ENCODE measurements around the gene CATSPER3. TPM values are rescaled to one million over a fixed set of nuclear protein-coding genes. Genes with fewer than 3 reads are reported as not detected.
"Not testable (repeated sequence)": the region's sequence is repeated elsewhere in the genome, so short reads cannot be mapped to it uniquely, and the experiment has no call there.

Gene CATSPER3
- total RNA-seq, 1 donor, result 0.36 TPM

DNA sequence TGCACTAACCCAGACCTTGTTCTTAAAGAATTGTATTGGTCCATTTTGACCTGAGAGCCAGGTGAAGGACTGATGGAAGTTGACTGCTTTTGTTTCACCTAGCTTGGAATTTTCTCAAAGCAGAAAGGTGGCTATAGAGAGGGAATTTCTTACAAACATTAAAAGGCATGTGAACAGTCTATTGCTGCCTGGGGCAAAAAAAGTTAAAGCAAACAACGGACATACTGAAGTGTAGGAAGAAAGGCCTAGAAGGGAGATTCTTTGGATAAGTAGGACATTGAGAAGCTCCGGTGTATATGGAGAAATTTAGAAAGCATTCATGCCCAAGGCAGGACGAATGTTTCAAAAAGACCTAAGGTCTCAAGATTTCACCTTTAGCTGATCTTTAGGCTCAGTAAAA, 11.7 kb downstream of the CATSPER3 start:
- H3K4me3 ChIP-seq (ENCODE audit: insufficient read depth, low read length), result no peak overlapping the region
- H3K4me1 ChIP-seq (ENCODE audit: insufficient read depth, low read length), result no peaks in the 10 kb centered on the region
- H2AFZ ChIP-seq (ENCODE audit: low read length), result no peak overlapping the region
- no peak overlapping the region for H3K27ac ChIP-seq (ENCODE audit: low read depth, low read length)
- H4K20me1 ChIP-seq (ENCODE audit: insufficient read depth, low read length), result no peaks in the 10 kb centered on the region
- H3K9me3 ChIP-seq (ENCODE audit: low read depth, low read length), result peaks cover 2% of the 10 kb centered on the region
- no peak overlapping the region for H3K4me2 ChIP-seq (ENCODE audit: insufficient read depth, low read length)
- TF ChIP-seq, protein P1, sequence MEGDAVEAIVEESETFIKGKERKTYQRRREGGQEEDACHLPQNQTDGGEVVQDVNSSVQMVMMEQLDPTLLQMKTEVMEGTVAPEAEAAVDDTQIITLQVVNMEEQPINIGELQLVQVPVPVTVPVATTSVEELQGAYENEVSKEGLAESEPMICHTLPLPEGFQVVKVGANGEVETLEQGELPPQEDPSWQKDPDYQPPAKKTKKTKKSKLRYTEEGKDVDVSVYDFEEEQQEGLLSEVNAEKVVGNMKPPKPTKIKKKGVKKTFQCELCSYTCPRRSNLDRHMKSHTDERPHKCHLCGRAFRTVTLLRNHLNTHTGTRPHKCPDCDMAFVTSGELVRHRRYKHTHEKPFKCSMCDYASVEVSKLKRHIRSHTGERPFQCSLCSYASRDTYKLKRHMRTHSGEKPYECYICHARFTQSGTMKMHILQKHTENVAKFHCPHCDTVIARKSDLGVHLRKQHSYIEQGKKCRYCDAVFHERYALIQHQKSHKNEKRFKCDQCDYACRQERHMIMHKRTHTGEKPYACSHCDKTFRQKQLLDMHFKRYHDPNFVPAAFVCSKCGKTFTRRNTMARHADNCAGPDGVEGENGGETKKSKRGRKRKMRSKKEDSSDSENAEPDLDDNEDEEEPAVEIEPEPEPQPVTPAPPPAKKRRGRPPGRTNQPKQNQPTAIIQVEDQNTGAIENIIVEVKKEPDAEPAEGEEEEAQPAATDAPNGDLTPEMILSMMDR (IDR thresholded peaks at IDR 0.05; ENCODE audit: extremely low read depth, low read depth, low read length), result no peak
- no peaks in the 10 kb centered on the region for H3K79me2 ChIP-seq (ENCODE audit: insufficient read depth, low read length)
- no peaks in the 10 kb centered on the region for H3K36me3 ChIP-seq (ENCODE audit: insufficient read depth, low read length)
- DNase-seq (ENCODE audit: insufficient read length, low spot score, missing footprints), result no peak
- H3K27me3 ChIP-seq (ENCODE audit: insufficient read depth, low read length), result no peaks in the 10 kb centered on the region

DNA sequence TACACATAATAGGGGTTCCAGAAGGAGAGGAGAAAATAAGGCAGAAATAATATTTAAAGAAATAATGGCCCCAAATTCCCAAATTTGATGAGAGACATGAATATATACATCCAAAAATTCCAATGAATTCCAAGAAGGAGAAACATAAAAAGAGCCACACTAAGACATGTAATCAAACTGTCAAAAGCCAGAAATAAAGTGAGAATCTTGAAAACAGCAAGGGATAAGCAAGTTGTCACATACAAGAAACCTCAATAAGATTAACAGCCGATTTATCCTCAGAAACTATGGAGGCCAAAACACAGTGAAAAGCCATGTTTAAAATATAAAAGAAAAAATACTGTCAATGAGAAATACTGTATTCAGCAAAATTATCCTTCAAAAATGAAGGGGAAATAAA, 14.5 kb downstream of the CATSPER3 start:
- peak; percentile 15 for DNase-seq (ENCODE audit: insufficient read length, low spot score, missing footprints)
- Histone ChIP-seq H4K20me1 (ENCODE audit: insufficient read depth, low read length) (no peaks in the 10 kb centered on the region), H3K9me3 (ENCODE audit: low read depth, low read length) (peaks cover 2% of the 10 kb centered on the region), H3K27ac (ENCODE audit: low read depth, low read length) (no peak overlapping the region), H3K4me3 (ENCODE audit: insufficient read depth, low read length) (no peak overlapping the region), H2AFZ (ENCODE audit: low read length) (no peak overlapping the region), H3K27me3 (ENCODE audit: insufficient read depth, low read length) (no peaks in the 10 kb centered on the region), H3K4me2 (ENCODE audit: insufficient read depth, low read length) (no peak overlapping the region), H3K4me1 (ENCODE audit: insufficient read depth, low read length) (no peaks in the 10 kb centered on the region), H3K36me3 (ENCODE audit: insufficient read depth, low read length) (no peaks in the 10 kb centered on the region), H3K79me2 (ENCODE audit: insufficient read depth, low read length) (no peaks in the 10 kb centered on the region)
- TF ChIP-seq, protein P1 (IDR thresholded peaks at IDR 0.05; ENCODE audit: extremely low read depth, low read depth, low read length), result no peak

DNA sequence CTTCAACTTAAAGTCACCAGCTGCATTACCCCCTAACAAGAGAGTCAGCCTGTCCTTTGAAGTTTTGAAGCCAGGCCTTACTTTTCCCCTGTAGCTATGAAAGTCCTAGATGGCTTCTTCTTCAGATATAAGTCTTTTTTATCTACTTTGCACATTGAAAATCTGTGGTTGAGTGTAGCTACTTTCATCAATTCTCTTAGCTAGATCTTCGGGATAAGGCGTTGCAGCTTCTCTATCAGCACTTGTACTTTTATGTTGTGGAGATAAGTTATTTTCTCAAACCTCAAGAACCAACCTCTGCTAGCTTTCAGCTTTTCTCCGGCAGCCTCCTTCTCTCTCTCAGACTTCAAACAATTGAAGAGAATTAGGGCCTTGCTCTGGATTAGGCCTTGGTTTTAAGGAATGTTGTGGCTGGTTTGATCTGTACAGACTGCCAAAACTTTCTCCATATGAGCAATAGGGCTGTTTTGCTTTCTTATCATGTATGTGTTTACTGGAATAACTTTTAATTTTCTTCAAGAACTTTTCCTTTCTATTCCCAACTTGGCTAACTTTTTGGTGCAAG, 21.6 kb downstream of the CATSPER3 start:
- H2AFZ ChIP-seq (ENCODE audit: low read length), result no peak overlapping the region
- H3K4me3 ChIP-seq (ENCODE audit: insufficient read depth, low read length), result no peak overlapping the region
- H4K20me1 ChIP-seq (ENCODE audit: insufficient read depth, low read length), result no peaks in the 10 kb centered on the region
- no peaks in the 10 kb centered on the region for H3K9me3 ChIP-seq (ENCODE audit: low read depth, low read length)
- H3K4me1 ChIP-seq (ENCODE audit: insufficient read depth, low read length), result no peaks in the 10 kb centered on the region
- H3K4me2 ChIP-seq (ENCODE audit: insufficient read depth, low read length), result no peak overlapping the region
- no peaks in the 10 kb centered on the region for H3K79me2 ChIP-seq (ENCODE audit: insufficient read depth, low read length)
- DNase-seq (ENCODE audit: insufficient read length, low spot score, missing footprints), result peak; percentile 68
- no peaks in the 10 kb centered on the region for H3K36me3 ChIP-seq (ENCODE audit: insufficient read depth, low read length)
- TF ChIP-seq, protein P1 (IDR thresholded peaks at IDR 0.05; ENCODE audit: extremely low read depth, low read depth, low read length), result no peak
- no peak overlapping the region for H3K27ac ChIP-seq (ENCODE audit: low read depth, low read length)
- H3K27me3 ChIP-seq (ENCODE audit: insufficient read depth, low read length), result no peaks in the 10 kb centered on the region

DNA sequence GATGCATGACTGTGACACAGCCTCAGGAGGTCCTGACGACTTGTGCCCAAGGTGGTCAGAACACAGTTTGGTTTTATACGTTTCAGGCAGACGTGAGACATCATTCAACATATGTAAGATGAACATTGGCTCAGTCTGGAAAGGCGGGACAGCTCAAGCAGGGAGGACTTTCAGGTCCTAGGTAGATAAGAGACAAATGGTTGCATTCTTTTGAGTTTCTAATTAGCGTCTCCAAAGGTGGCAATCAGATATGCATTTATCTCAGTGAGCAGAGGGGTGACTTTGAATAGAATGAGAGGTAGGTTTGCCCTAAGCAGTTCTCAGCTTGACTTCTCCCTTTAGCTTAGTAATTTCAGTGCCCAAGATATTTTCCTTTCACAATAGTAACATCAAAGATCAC, 22.5 kb downstream of the CATSPER3 start:
- not testable (repeated sequence) for H3K4me1 ChIP-seq (ENCODE audit: insufficient read depth, low read length); H3K36me3 ChIP-seq (ENCODE audit: insufficient read depth, low read length); H3K4me3 ChIP-seq (ENCODE audit: insufficient read depth, low read length); H3K27me3 ChIP-seq (ENCODE audit: insufficient read depth, low read length); H4K20me1 ChIP-seq (ENCODE audit: insufficient read depth, low read length); H3K9me3 ChIP-seq (ENCODE audit: low read depth, low read length); DNase-seq (ENCODE audit: insufficient read length, low spot score, missing footprints); H3K27ac ChIP-seq (ENCODE audit: low read depth, low read length); H3K4me2 ChIP-seq (ENCODE audit: insufficient read depth, low read length); H3K79me2 ChIP-seq (ENCODE audit: insufficient read depth, low read length); H2AFZ ChIP-seq (ENCODE audit: low read length)
